IMR-90 (cell line): Measurements from ENCODE around the gene MYO7B. TPM values are rescaled to one million over a fixed set of nuclear protein-coding genes. Genes with fewer than 3 reads are reported as not detected.
"Not testable (repeated sequence)": the region's sequence is repeated elsewhere in the genome, so short reads cannot be mapped to it uniquely, and the experiment has no call there.

ENCODE experiments used
- ATAC-seq: fragments of 200-7000 bp; cut with Tn5 transposase; 2 replicates; pipeline ENCODE4 v1.9.1; 2020; ENCODE audit warnings: low read depth, mild to moderate bottlenecking, moderate library complexity
- BruUV-seq: library from RNA; stranded (reverse); fragments of 400-500 nt; replicated peaks from 2 replicates; lab custom pipeline; 2021; lab: Mats Ljungman, UMichigan
- CTCF ChIA-PET: fragments of 300-600 bp; formaldehyde crosslinking; extraction: SDS; loops from one replicate; lab custom pipeline; 2021; ENCODE audit warnings: antibody characterized with exemption; lab: Yijun Ruan, JAX
- POLR2A ChIA-PET: fragments of 300-600 bp; sonication (Branson Sonifier 250); formaldehyde crosslinking; loops from one replicate; lab custom pipeline; 2022; ENCODE audit warnings: antibody characterized with exemption; ENCODE audit not compliant: unreplicated experiment; lab: Charles Lee
- DNase-seq: peaks from one replicate; pipeline ENCODE4 v3.0.0; 2013
- H2AFZ ChIP-seq: replicated peaks from 2 replicates; pipeline ENCODE3; 2013; ENCODE audit warnings: low read length, mild to moderate bottlenecking; ENCODE audit not compliant: poor library complexity
- H2AK5ac ChIP-seq: 2 replicates; pipeline ENCODE4 v1.6.1; 2013; ENCODE audit warnings: low read depth, low read length, inconsistent platforms
- H2AK9ac ChIP-seq: replicated peaks from 2 replicates; pipeline ENCODE3; 2013; ENCODE audit warnings: mild to moderate bottlenecking, low read depth, low read length, moderate library complexity; ENCODE audit not compliant: poor library complexity
- H2BK120ac ChIP-seq: 2 replicates; pipeline ENCODE4 v1.6.1; 2013; ENCODE audit warnings: low read depth, low read length, inconsistent platforms
- H2BK15ac ChIP-seq: 3 replicates; pipeline ENCODE4 v1.6.1; 2013; ENCODE audit warnings: low read depth, low read length, inconsistent platforms
- H2BK20ac ChIP-seq: 2 replicates; pipeline ENCODE4 v1.6.1; 2013; ENCODE audit warnings: low read depth, mild to moderate bottlenecking, inconsistent platforms, low read length, moderate library complexity
- H2BK5ac ChIP-seq: 2 replicates; pipeline ENCODE4 v1.6.1; 2013; ENCODE audit warnings: mild to moderate bottlenecking, low read depth, low read length, inconsistent platforms; ENCODE audit not compliant: poor library complexity, severe bottlenecking
- H3K14ac ChIP-seq: replicated peaks from 2 replicates; pipeline ENCODE4 v1.6.1; 2013; ENCODE audit warnings: low read depth, low read length, inconsistent platforms
- H3K18ac ChIP-seq: 2 replicates; pipeline ENCODE4 v1.6.1; 2013; ENCODE audit warnings: low read depth, low read length, control low read depth
- H3K23ac ChIP-seq: 2 replicates; pipeline ENCODE4 v1.6.1; 2013; ENCODE audit warnings: low read depth, low read length, inconsistent platforms
- H3K27ac ChIP-seq: 2 replicates; pipeline ENCODE4 v1.5.1; 2013; ENCODE audit warnings: mild to moderate bottlenecking, control low read depth, low read length; ENCODE audit not compliant: insufficient read depth
- H3K27me3 ChIP-seq: 2 replicates; pipeline ENCODE4 v1.6.1; 2013; ENCODE audit warnings: low read length; ENCODE audit not compliant: control insufficient read depth, insufficient read depth
- H3K36me3 ChIP-seq: 2 replicates; pipeline ENCODE4 v1.6.1; 2013; ENCODE audit warnings: low read length, mixed read lengths; ENCODE audit not compliant: control insufficient read depth, insufficient read depth
- H3K4ac ChIP-seq: 2 replicates; pipeline ENCODE4 v1.6.1; 2013; ENCODE audit warnings: low read depth, low read length, inconsistent platforms
- H3K4me1 ChIP-seq: 2 replicates; pipeline ENCODE4 v1.6.1; 2013; ENCODE audit warnings: low read length, mixed read lengths; ENCODE audit not compliant: control insufficient read depth, insufficient read depth
- H3K4me2 ChIP-seq: 2 replicates; pipeline ENCODE4 v1.6.1; 2013; ENCODE audit warnings: low read depth, mild to moderate bottlenecking, control low read depth, low read length, moderate library complexity
- H3K4me3 ChIP-seq: 2 replicates; pipeline ENCODE4 v1.5.1; 2013; ENCODE audit warnings: low read depth, mild to moderate bottlenecking, control low read depth, low read length, moderate library complexity; ENCODE audit not compliant: insufficient read depth
- H3K56ac ChIP-seq: 2 replicates; pipeline ENCODE4 v1.6.1; 2013; ENCODE audit warnings: low read length, inconsistent platforms; ENCODE audit not compliant: insufficient read depth; ENCODE audit errors: extremely low read depth
- H3K79me1 ChIP-seq, 2 experiments: 2 replicates each; pipeline ENCODE4 v1.6.1; 2013; ENCODE audit warnings: low read length in 2 of 2, inconsistent platforms in 1 of 2, low read depth in 1 of 2
- H3K9ac ChIP-seq: 2 replicates; pipeline ENCODE4 v1.6.1; 2013; ENCODE audit warnings: low read depth, low read length, control low read depth
- H3K9me1 ChIP-seq: 2 replicates; pipeline ENCODE4 v1.6.1; 2013; ENCODE audit warnings: low read length, inconsistent platforms; ENCODE audit not compliant: insufficient read depth
- H3K9me3 ChIP-seq: 2 replicates; pipeline ENCODE4 v1.6.1; 2013; ENCODE audit warnings: low read length; ENCODE audit not compliant: control insufficient read depth, insufficient read depth
- H4K20me1 ChIP-seq: 2 replicates; pipeline ENCODE4 v1.6.1; 2013; ENCODE audit warnings: low read length, inconsistent platforms; ENCODE audit not compliant: insufficient read depth
- H4K5ac ChIP-seq: 2 replicates; pipeline ENCODE4 v1.6.1; 2013; ENCODE audit warnings: mild to moderate bottlenecking, low read depth, low read length, control low read depth
- H4K8ac ChIP-seq, 2 experiments: 2 replicates each; pipeline ENCODE4 v1.6.1; 2013; ENCODE audit warnings: low read depth in 2 of 2, low read length in 2 of 2, control low read depth in 1 of 2, inconsistent platforms in 1 of 2
- H4K91ac ChIP-seq: 2 replicates; pipeline ENCODE4 v1.6.1; 2013; ENCODE audit warnings: low read depth, low read length, inconsistent platforms; ENCODE audit not compliant: insufficient read depth
- CEBPB ChIP-seq: IDR thresholded peaks from 2 replicates; pipeline ENCODE4 v1.6.1; 2012; ENCODE audit warnings: low read depth, low read length, improper control_type of control experiment
- MXI1 ChIP-seq: IDR thresholded peaks from 2 replicates; pipeline ENCODE4 v1.6.1; 2012; ENCODE audit warnings: low read depth, mild to moderate bottlenecking, low read length, moderate library complexity, borderline replicate concordance
- NFE2L2 ChIP-seq: fragments of 150-350 bp; IDR thresholded peaks from 2 replicates; pipeline ENCODE4 v1.6.1; 2016; ENCODE audit warnings: low read depth, mild to moderate bottlenecking, low read length
- RFX5 ChIP-seq: IDR thresholded peaks from 2 replicates; pipeline ENCODE4 v1.8.0; 2012; ENCODE audit warnings: low read depth, mild to moderate bottlenecking, low read length, moderate library complexity
- WGBS, 2 experiments: methylation state at CpG; one replicate each; pipeline versions ENCODE4 v1.1.5 to v1.1.7; 2013; ENCODE audit warnings: missing lambda C conversion rate in 2 of 2; ENCODE audit not compliant: insufficient read length in 1 of 2; ENCODE audit errors: extremely low coverage in 2 of 2; 5-methylcytosine and 5-hydroxymethylcytosine counted together
- dilution Hi-C: fragments of 300-500 bp; cut with HindIII; formaldehyde crosslinking; loops from one replicate; pipeline ENCODE4 v1.14.3; 2018; ENCODE audit warnings: low sequenced_read_pairs; ENCODE audit not compliant: unreplicated experiment
- in situ Hi-C: fragments of 300-500 bp; cut with MboI; formaldehyde crosslinking; loops from 3 replicates; pipeline ENCODE4 v1.14.3; 2019; ENCODE audit warnings: low sequenced_read_pairs, inconsistent platforms, mixed read lengths
- intact Hi-C: fragments of 100-400 bp; cut with micrococcal nuclease; formaldehyde crosslinking; loops from 2 replicates; pipeline ENCODE4 v1.10.0; 2022
- polyA plus RNA-seq, 3 experiments: library from polyadenylated mRNA; depleted of rRNA; stranded (reverse); fragments of >200 nt; gene quantifications; 2 replicates each; pipeline ENCODE4 v1.2.3, GENCODE V29; 2012; ENCODE audit warnings: low replicate concordance in 1 of 3
- total RNA-seq: library from RNA; depleted of rRNA; stranded (reverse); fragments of >200 nt; gene quantifications from 2 replicates; pipeline ENCODE4 v1.2.3, GENCODE V29; 2012
- TF ChIP-seq, protein P1 (sequence below): fragments of 150-350 bp; IDR thresholded peaks from 2 replicates; pipeline ENCODE4 v1.6.1; 2017; ENCODE audit warnings: mild to moderate bottlenecking, antibody characterized with exemption, low read length, low read depth

The MYO7B gene
- total and polyA plus RNA-seq, 2 of the 4 experiments (the other 2 are of a cell fraction): 0.18 to 0.46 TPM

GRCh38 chr2:127523269-127523939, 12.1 kb upstream of the MYO7B start:
- Histone ChIP-seq H2AK9ac (no peak overlapping the region), H3K27me3 (no peaks in the 10 kb centered on the region), H2BK15ac (no peak overlapping the region), H3K9me3 (no peaks in the 10 kb centered on the region), H3K56ac (no peak overlapping the region), H2AFZ (no peak overlapping the region), H2BK5ac (no peak overlapping the region), H3K4ac (no peak overlapping the region), H3K79me1 (peaks cover 16 to 37% of the 10 kb centered on the region in 2 experiments; a peak in 3 of 4 replicates), H3K18ac (no peak overlapping the region), H2AK5ac (no peak overlapping the region), H3K4me3 (no peak overlapping the region), H4K20me1 (peaks cover 6% of the 10 kb centered on the region; the same call in 1 of the 2 replicates), H3K23ac (no peak overlapping the region; the same call in 1 of the 2 replicates), H3K9ac (no peak overlapping the region), H2BK120ac (no peak overlapping the region), H4K5ac (no peak overlapping the region), H3K4me1 (no peaks in the 10 kb centered on the region), H3K27ac (no peak overlapping the region), H4K91ac (no peak overlapping the region), H2BK20ac (no peak overlapping the region), H4K8ac (no peak overlapping the region), H3K4me2 (no peak overlapping the region), H3K36me3 (peaks cover 8% of the 10 kb centered on the region), H3K14ac (no peak overlapping the region), H3K9me1 (peaks cover 9% of the 10 kb centered on the region; the same call in 1 of the 2 replicates)
- TF ChIP-seq CEBPB: no peak
- no peak for TF ChIP-seq RFX5
- no peak for TF ChIP-seq NFE2L2
- TF ChIP-seq, protein P1, sequence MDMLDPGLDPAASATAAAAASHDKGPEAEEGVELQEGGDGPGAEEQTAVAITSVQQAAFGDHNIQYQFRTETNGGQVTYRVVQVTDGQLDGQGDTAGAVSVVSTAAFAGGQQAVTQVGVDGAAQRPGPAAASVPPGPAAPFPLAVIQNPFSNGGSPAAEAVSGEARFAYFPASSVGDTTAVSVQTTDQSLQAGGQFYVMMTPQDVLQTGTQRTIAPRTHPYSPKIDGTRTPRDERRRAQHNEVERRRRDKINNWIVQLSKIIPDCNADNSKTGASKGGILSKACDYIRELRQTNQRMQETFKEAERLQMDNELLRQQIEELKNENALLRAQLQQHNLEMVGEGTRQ: no peak
- TF ChIP-seq MXI1: no peak
- intact Hi-C loops: loop anchor here (10.0 kb wide), 1 partner anchor 181 kb away; the partner anchor contains the start of gene SFT2D3
- BruUV-seq: no TSS peak
- dilution Hi-C loops: no loop called here
- CTCF ChIA-PET: no interaction called here
- DNase-seq (no peak), ATAC-seq (no peak)
- in situ Hi-C loops: no loop called here
- WGBS, 2 experiments: 100% methylated on average over 2 of the region's 8 CpGs; no CpG with 5 or more reads in 1 of the 2 experiments
- POLR2A ChIA-PET: no interaction called here

GRCh38 chr2:127524198-127524834, 11.2 kb upstream of the MYO7B start:
- H3K4me2 ChIP-seq, H3K27ac ChIP-seq, H4K8ac ChIP-seq, H2BK15ac ChIP-seq, CTCF ChIA-PET, H3K14ac ChIP-seq, H2BK120ac ChIP-seq, H3K18ac ChIP-seq, H3K23ac ChIP-seq, POLR2A ChIA-PET, DNase-seq, BruUV-seq, H3K9me1 ChIP-seq, H3K4me1 ChIP-seq, dilution Hi-C loops, H3K4me3 ChIP-seq, H4K5ac ChIP-seq, H2BK5ac ChIP-seq, H3K9me3 ChIP-seq, H4K20me1 ChIP-seq, ATAC-seq, H2BK20ac ChIP-seq, H3K27me3 ChIP-seq, H2AFZ ChIP-seq, H3K36me3 ChIP-seq, H3K56ac ChIP-seq, H3K4ac ChIP-seq, H2AK5ac ChIP-seq, H2AK9ac ChIP-seq, in situ Hi-C loops, H4K91ac ChIP-seq, H3K9ac ChIP-seq: not testable (repeated sequence)
- WGBS, 2 experiments: no CpG with 5 or more reads among the region's 7 CpGs
- intact Hi-C loops: loop anchor here (10.0 kb wide), 1 partner anchor 180 kb away; the partner anchor contains the start of gene SFT2D3
- peaks cover 15 to 32% of the 10 kb centered on the region in 2 experiments; a peak in 3 of 4 replicates for H3K79me1 ChIP-seq
